Calu3 (cell line): ENCODE data around the gene GCFC2. TPM values are rescaled to one million over a fixed set of nuclear protein-coding genes. Genes with fewer than 3 reads are reported as not detected.

Experiments
- BruUV-seq: library from RNA; stranded (reverse); fragments of 400-500 nt; replicated peaks from 2 replicates; lab custom pipeline; 2021; lab: Mats Ljungman, UMichigan
- CTCF ChIA-PET: fragments of 300-600 bp; sonication (Branson Sonifier 250); formaldehyde crosslinking; loops from one replicate; lab custom pipeline; 2022; ENCODE audit warnings: antibody characterized with exemption; lab: Charles Lee
- DNase-seq: peaks from one replicate; pipeline ENCODE4 v3.0.0; 2022
- H3K27ac Mint-ChIP-seq: one replicate; pipeline ENCODE4 v1.8.0; 2022; ENCODE audit warnings: mixed read lengths; ENCODE audit not compliant: unreplicated experiment
- H3K27me3 Mint-ChIP-seq: one replicate; pipeline ENCODE4 v1.8.0; 2022; ENCODE audit warnings: mixed read lengths; ENCODE audit not compliant: unreplicated experiment
- H3K36me3 Mint-ChIP-seq: one replicate; pipeline ENCODE4 v1.8.0; 2022; ENCODE audit warnings: mild to moderate bottlenecking, moderate library complexity, mixed read lengths; ENCODE audit not compliant: insufficient read depth, unreplicated experiment
- H3K4me1 Mint-ChIP-seq: one replicate; pipeline ENCODE4 v1.8.0; 2022; ENCODE audit warnings: mild to moderate bottlenecking, low read depth, mixed read lengths; ENCODE audit not compliant: unreplicated experiment
- H3K4me3 Mint-ChIP-seq: one replicate; pipeline ENCODE4 v1.8.0; 2022; ENCODE audit warnings: mild to moderate bottlenecking, low read depth, moderate library complexity, mixed read lengths; ENCODE audit not compliant: unreplicated experiment
- H3K9me3 Mint-ChIP-seq: one replicate; pipeline ENCODE4 v1.8.0; 2022; ENCODE audit warnings: low read depth, mixed read lengths; ENCODE audit not compliant: unreplicated experiment
- CTCF ChIP-seq: fragments of 200-600 bp; IDR thresholded peaks from one replicate; pipeline ENCODE4 v1.8.0; 2022; ENCODE audit warnings: antibody characterized with exemption; ENCODE audit not compliant: unreplicated experiment
- intact Hi-C: fragments of 100-400 bp; cut with micrococcal nuclease; formaldehyde crosslinking; loops from one replicate; pipeline ENCODE4 v1.10.0; 2022; ENCODE audit not compliant: unreplicated experiment
- total RNA-seq: library from RNA; stranded (reverse); gene quantifications from 2 replicates; pipeline ENCODE4 v1.2.3, GENCODE V29; 2022

The GCFC2 gene
- total RNA-seq, 1 experiment from 2014 or later: 18.2 TPM

- TSS peak; percentile 52 for BruUV-seq
- H3K9me3 Mint-ChIP-seq: no peaks in the 10 kb centered on the region
- DNase-seq: no peak
- peaks cover 8% of the 10 kb centered on the region for H3K4me1 Mint-ChIP-seq
- peak overlapping the region; percentile 72 for H3K27ac Mint-ChIP-seq
- TF ChIP-seq CTCF: no peak
- H3K27me3 Mint-ChIP-seq: no peaks in the 10 kb centered on the region
- intact Hi-C loops: loop anchor here (2.0 kb wide), 1 partner anchor 61 kb away; no protein-coding TSS in a partner anchor
- CTCF ChIA-PET: interaction anchor here (1.0 to 1.7 kb wide), 5 partner anchors 8 to 70 kb away, joined by 3 to 10 read pairs (median 4); no protein-coding TSS in a partner anchor
- H3K36me3 Mint-ChIP-seq: peaks cover 23% of the 10 kb centered on the region
- H3K4me3 Mint-ChIP-seq: peak overlapping the region; percentile 91
Observed at GRCh38 chr2:75646090-75646582, 64.6 kb downstream of the GCFC2 start.

- Mint-ChIP-seq H3K27ac (peak overlapping the region; percentile 72), H3K9me3 (no peaks in the 10 kb centered on the region), H3K4me1 (peaks cover 5% of the 10 kb centered on the region), H3K27me3 (no peaks in the 10 kb centered on the region), H3K4me3 (no peak overlapping the region), H3K36me3 (peaks cover 23% of the 10 kb centered on the region)
- DNase-seq: no peak
- intact Hi-C loops: loop anchor here (2.0 kb wide), 1 partner anchor 61 kb away; no protein-coding TSS in a partner anchor
- BruUV-seq: no TSS peak
- no peak for TF ChIP-seq CTCF
- CTCF ChIA-PET: no interaction called here
Observed at GRCh38 chr2:75645643-75646042, 65.1 kb downstream of the GCFC2 start.

- no peak overlapping the region for H3K4me3 Mint-ChIP-seq
- no peak overlapping the region for H3K27ac Mint-ChIP-seq
- no peaks in the 10 kb centered on the region for H3K9me3 Mint-ChIP-seq
- intact Hi-C loops: no loop called here
- no peaks in the 10 kb centered on the region for H3K4me1 Mint-ChIP-seq
- DNase-seq: no peak
- peaks cover 17% of the 10 kb centered on the region for H3K36me3 Mint-ChIP-seq
- no peak for TF ChIP-seq CTCF
- no TSS peak for BruUV-seq
- CTCF ChIA-PET: no interaction called here
- peaks cover 9% of the 10 kb centered on the region for H3K27me3 Mint-ChIP-seq
Observed at GRCh38 chr2:75643980-75644379, 66.7 kb downstream of the GCFC2 start.

GRCh38 chr2:75641587-75641986 is 69.1 kb downstream of the GCFC2 start:
- Mint-ChIP-seq H3K4me1 (peaks cover 8% of the 10 kb centered on the region), H3K36me3 (peaks cover 6% of the 10 kb centered on the region), H3K27me3 (peaks cover 33% of the 10 kb centered on the region), H3K9me3 (no peaks in the 10 kb centered on the region), H3K27ac (no peak overlapping the region), H3K4me3 (no peak overlapping the region)
- intact Hi-C loops: no loop called here
- no peak for DNase-seq
- no TSS peak for BruUV-seq
- CTCF ChIA-PET: interaction anchor here (1.7 to 2.3 kb wide), 3 partner anchors 26 to 75 kb away, joined by 10 to 22 read pairs (median 10); no protein-coding TSS in a partner anchor
- TF ChIP-seq CTCF: no peak
